HepG2 (cell line): Measurements from ENCODE around the gene RNASE7. TPM values are rescaled to one million over a fixed set of nuclear protein-coding genes. Genes with fewer than 3 reads are reported as not detected.
A peak's percentile ranks its signal among the peaks of the same experiment; 100 is the strongest.

ENCODE experiments used
- ARID4A ChIP-seq: sonication (generic); formaldehyde crosslinking; IDR thresholded peaks from 2 replicates; pipeline ENCODE4 v1.5.0; 2020; ENCODE audit warnings: mild to moderate bottlenecking, missing genetic modification reagents, borderline replicate concordance
- ATF1 ChIP-seq: IDR thresholded peaks from 2 replicates; pipeline ENCODE4 v1.6.1; 2016; ENCODE audit warnings: mild to moderate bottlenecking, control low read depth
- CREB1 ChIP-seq, 2 experiments: fragments of 450-650 bp in 1 of 2; IDR thresholded peaks; 2 replicates each; pipeline ENCODE4 v1.6.1; 2016 to 2017; ENCODE audit warnings: control low read depth in 1 of 2, mild to moderate bottlenecking in 1 of 2, missing compliant biosample characterization in 1 of 2, missing genetic modification characterization in 1 of 2
- GATA4 ChIP-seq: sonication (generic); IDR thresholded peaks from 2 replicates; pipeline ENCODE4 v1.6.1; 2016; ENCODE audit warnings: antibody characterized with exemption, low read depth, borderline replicate concordance
- IKZF5 ChIP-seq: IDR thresholded peaks from 2 replicates; pipeline ENCODE4 v1.6.1; 2018; ENCODE audit warnings: missing genetic modification reagents, mild to moderate bottlenecking, missing compliant biosample characterization
- IRF2 ChIP-seq: IDR thresholded peaks from 2 replicates; pipeline ENCODE4 v1.6.1; 2018; ENCODE audit warnings: missing genetic modification reagents, missing compliant biosample characterization
- RCOR2 ChIP-seq: IDR thresholded peaks from 2 replicates; pipeline ENCODE4 v1.6.1; 2016; ENCODE audit warnings: missing biosample characterization, missing genetic modification reagents
- RXRB ChIP-seq: IDR thresholded peaks from 2 replicates; pipeline ENCODE4 v1.6.1; 2016; ENCODE audit warnings: borderline replicate concordance, missing genetic modification reagents, missing compliant biosample characterization
- ZFP1 ChIP-seq: IDR thresholded peaks from 2 replicates; pipeline ENCODE4 v1.6.1; 2016
- ZKSCAN8 ChIP-seq: IDR thresholded peaks from 2 replicates; pipeline ENCODE4 v1.6.1; 2016; ENCODE audit warnings: borderline replicate concordance, missing genetic modification reagents, missing compliant biosample characterization
- ZNF160 ChIP-seq: sonication (generic); formaldehyde crosslinking; IDR thresholded peaks from 2 replicates; pipeline ENCODE4 v1.8.0; 2022; ENCODE audit warnings: mild to moderate bottlenecking, inconsistent platforms, missing genetic modification reagents
- ZNF280D ChIP-seq: sonication (generic); formaldehyde crosslinking; IDR thresholded peaks from 2 replicates; pipeline ENCODE4 v1.5.1; 2020; ENCODE audit warnings: mild to moderate bottlenecking, missing genetic modification reagents
- ZNF414 ChIP-seq: sonication (generic); formaldehyde crosslinking; IDR thresholded peaks from 2 replicates; pipeline ENCODE4 v1.5.0; 2020; ENCODE audit warnings: missing genetic modification reagents
- ZNF672 ChIP-seq: sonication (generic); formaldehyde crosslinking; IDR thresholded peaks from 2 replicates; pipeline ENCODE4 v1.8.1; 2022; ENCODE audit warnings: missing genetic modification reagents
- ZNF839 ChIP-seq: sonication (generic); formaldehyde crosslinking; IDR thresholded peaks from 2 replicates; pipeline ENCODE4 v1.4.0; 2020; ENCODE audit warnings: missing genetic modification reagents, mild to moderate bottlenecking, borderline replicate concordance
- ZSCAN20 ChIP-seq: sonication (generic); formaldehyde crosslinking; IDR thresholded peaks from 2 replicates; pipeline ENCODE4 v1.4.0; 2020; ENCODE audit warnings: missing genetic modification reagents, mild to moderate bottlenecking, borderline replicate concordance
- polyA plus RNA-seq, 8 experiments: library from polyadenylated mRNA; depleted of rRNA in 3 of 8; stranded (reverse) in 7 of 8; unstranded in 1 of 8; fragments of >200 nt; fragmentation: Illumina TruSeq in 4 of 8; extraction: Trizol in 4 of 8; gene quantifications; 2 replicates each; pipeline versions ENCODE4 v1.2.1 to v1.2.3, GENCODE V29; 2011 to 2016; ENCODE audit warnings: low read depth in 4 of 8, missing spikeins in 1 of 8, mixed read lengths in 1 of 8; ENCODE audit not compliant: insufficient read depth in 1 of 8
- total RNA-seq, 5 experiments: library from RNA; depleted of rRNA; stranded (reverse); fragments of >200 nt; fragmentation: Illumina TruSeq; extraction: Trizol; gene quantifications; 2 replicates each; pipeline ENCODE4 v1.2.3, GENCODE V29; 2016; ENCODE audit warnings: low read depth in 1 of 5

RNASE7 gene
- total and polyA plus RNA-seq, 2 of the 13 experiments (the other 11 are each of a cell fraction or from before 2014, with no cell fraction given) = 0.04 TPM; not detected in 1

- TF ChIP-seq ARID4A (CRISPR knock-in tag) (peak; percentile 5; the same call in 1 of the 2 replicates), ZKSCAN8 (CRISPR knock-in tag) (peak; percentile 37; the same call in 1 of the 2 replicates), RXRB (CRISPR knock-in tag) (peak; percentile 99), ZSCAN20 (no peak), ZNF280D (CRISPR knock-in tag) (0 out of 2 replicates have a peak, but pooled peaks have one; percentile 59), ZNF414 (CRISPR knock-in tag) (0 out of 2 replicates have a peak, but pooled peaks have one; percentile 29), ATF1 (CRISPR knock-in tag) (0 out of 2 replicates have a peak, but pooled peaks have one; percentile 13), ZNF160 (CRISPR knock-in tag) (0 out of 2 replicates have a peak, but pooled peaks have one; percentile 39), IKZF5 (CRISPR knock-in tag) (peak; percentile 57), RCOR2 (CRISPR knock-in tag) (peak; percentile 91), ZNF672 (no peak), ZNF839 (CRISPR knock-in tag) (no peak), ZFP1 (CRISPR knock-in tag) (peak; percentile 53; the same call in 1 of the 2 replicates), IRF2 (peak; percentile 64), GATA4 (0 out of 2 replicates have a peak, but pooled peaks have one; percentile 41), CREB1 (IDR thresholded peaks at IDR 0.05) (no peak), CREB1 (CRISPR knock-in tag; IDR thresholded peaks at IDR 0.05) (peak; percentile 57; the same call in 1 of the 2 replicates)
These were observed 1.9 kb downstream of the RNASE7 start (continued) for GRCh38 chr14:21043974-21044618.
